HG03196 (cell line): ENCODE measurements around the gene ALPL.
A peak's percentile ranks its signal among the peaks of the same experiment; 100 is the strongest.
"Not testable (repeated sequence)": the region's sequence is repeated elsewhere in the genome, so short reads cannot be mapped to it uniquely, and the experiment has no call there.

ENCODE experiments used
- ATAC-seq: cut with Tn5 transposase; IDR thresholded peaks from one replicate; pipeline ENCODE4 v1.9.1; 2021; ENCODE audit not compliant: unreplicated experiment

ALPL gene

DNA sequence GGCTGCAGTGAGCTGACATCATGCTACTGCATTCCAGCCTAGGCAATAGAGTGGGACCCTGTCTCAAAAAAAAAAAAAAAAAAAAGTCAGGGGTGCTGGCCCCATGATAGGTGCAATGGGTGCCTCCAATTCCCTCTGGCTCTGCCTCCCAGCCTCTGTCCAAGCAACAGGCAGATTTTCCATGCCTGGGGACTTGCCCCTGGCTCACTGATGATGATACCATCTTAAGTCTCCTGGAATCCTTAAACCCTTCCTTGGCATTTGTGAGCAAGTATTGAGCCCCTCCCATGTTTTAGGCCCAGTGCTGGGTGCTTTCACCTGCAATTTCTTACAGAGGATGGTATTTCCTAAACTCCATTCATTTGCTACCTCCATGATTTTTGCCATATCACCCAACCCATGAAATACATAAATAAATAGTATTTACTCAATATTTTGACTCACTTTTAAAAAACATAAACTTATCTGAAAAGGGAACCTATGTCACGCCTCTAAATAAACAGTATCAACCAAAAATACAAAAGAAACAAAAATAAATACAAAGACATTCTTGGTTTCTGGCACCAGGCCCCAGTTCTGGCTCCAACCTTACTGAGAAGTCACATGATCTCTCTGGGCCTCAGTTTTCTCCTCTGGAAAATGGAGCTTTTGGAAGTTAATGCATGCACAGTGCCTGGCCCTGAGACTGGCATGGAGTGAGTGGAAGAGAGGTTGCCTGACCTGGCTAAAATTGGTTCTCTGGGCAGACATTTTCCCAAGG lies 1.5 kb upstream of the ALPL start:
- ATAC-seq = no peak

DNA sequence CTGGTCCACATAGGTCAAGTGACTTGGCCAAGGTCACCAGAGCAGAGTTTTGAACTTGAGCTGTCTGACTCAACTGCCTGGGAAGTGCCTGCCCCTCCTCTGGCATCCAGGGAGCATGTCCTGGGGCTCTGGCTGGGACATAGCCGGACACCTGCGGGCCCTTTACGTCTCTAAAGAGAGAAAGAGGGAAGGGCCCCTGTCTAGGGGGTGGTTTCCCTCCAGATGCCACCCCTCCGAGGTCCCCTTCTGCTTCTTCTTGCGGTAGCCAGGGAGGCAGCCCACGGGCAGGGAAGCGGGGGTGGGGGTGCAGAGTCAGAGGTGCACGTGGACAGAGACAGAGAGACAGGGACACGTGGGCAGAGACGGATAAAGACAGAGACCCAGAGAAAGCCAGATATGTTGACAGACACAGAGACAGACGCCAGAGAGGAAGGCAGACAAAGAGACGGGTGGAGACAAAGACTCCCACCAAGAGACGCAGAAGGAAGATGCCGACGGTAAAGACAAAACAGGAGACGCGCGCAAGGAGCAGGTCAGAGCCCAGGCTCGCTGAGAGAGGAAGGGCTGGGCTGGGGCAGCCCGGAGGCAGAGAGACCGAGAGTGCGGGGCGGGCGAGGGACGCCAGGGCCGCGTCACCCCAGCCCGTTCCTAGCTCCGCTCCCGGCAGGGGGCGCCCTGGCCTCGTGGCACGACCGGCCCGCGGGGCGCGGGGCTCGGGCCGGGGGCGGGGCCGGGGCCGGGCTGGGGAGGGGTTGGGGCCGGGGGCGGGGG lies 458 bp upstream of the ALPL start:
- ATAC-seq = no peak

DNA sequence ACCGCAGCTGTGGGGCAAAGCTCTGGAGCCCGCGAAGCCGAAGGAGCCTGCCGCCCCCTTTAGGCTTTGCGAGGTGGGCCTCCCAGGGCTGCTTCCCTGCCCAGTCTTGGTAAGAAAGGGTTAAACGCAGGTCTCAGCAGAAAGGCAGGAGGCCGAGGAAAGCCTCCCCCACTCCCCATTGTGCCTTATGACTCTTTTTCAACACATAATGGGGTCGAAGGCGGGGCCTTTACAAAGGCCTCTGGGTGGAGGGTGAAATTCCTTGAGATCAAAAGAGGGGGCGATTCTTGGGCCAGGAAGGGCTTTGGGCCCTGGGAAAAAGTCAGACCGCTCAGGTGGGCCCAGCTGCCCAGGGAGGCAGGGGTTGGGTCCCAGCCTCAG lies 880 bp downstream of the ALPL start:
- no peak for ATAC-seq

DNA sequence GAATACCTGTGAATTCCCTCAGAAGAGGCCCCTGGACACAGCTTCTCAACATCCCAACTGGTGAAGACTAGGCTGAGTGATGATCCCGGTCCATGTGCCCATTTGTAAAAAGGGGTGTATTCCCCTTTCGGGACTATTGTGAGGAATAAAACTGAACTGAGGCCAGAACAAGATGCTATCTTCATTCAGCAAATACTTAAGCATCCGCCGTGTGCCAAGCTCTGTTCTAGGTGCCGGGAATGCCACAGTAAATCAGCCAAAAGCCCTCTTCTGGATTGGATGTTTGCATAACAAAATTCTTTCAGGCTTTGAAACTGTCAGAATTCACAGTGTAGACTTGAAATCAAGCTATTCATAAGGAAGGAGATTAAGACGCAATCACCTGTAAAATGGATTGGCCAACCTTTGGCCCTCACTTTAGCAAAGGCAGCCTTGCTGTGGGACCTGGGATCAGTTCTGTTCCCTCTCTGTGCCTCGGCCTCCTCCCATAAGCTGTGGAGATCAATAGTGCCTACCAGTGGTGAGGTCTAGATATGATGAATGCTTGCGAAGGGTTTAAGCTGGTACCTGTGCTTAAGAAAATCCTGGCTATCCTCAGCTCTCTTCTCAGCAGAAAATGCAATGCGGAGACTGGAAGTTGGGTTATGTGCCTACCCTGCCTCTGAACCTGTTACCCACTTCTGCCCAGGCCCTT lies 1.8 kb downstream of the ALPL start:
- no peak for ATAC-seq

DNA sequence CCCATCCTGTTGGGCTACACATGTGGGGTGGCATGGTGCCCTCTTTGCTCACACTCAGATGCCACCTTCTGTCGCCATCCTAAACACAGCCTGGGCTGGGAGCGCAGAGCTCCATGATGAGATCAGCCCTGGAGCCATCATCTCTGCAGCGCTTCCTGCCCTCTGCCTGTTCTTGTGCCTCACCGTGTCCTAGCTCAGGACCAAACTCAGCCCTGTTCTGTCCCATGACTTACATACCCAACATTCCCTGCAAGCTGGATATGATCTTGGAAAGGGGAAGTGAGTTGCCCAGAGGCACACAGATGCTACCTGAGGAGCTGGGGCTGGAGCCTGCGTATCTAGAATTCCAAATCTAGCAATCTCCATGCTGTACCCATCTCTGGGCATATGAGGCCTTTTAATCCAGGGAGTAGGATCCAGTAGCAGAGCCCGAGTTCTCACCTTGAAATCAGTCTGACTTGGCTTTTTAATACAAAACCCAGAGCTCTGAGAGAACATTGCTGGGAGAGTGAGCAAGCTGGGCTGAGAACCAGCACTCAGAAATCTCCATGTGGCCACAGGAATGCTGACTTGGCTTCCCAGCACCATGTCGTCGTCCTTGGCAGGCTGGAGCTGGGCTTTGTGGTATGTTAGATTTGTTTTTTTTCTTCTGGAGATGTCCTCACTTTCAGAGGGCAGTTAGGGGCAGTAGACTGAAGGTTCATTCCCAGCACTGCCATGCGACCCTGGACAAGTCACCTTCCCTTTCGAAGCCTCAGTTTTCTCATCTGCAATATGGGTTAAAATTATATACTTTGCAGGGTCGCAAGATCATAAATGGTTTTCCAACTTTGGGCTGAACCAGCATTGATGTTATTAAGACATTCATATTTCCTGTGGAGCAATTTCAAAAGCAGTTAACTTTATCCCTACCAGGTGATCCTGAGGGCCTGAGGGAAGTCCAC lies 2.6 kb downstream of the ALPL start:
- ATAC-seq = no peak

DNA sequence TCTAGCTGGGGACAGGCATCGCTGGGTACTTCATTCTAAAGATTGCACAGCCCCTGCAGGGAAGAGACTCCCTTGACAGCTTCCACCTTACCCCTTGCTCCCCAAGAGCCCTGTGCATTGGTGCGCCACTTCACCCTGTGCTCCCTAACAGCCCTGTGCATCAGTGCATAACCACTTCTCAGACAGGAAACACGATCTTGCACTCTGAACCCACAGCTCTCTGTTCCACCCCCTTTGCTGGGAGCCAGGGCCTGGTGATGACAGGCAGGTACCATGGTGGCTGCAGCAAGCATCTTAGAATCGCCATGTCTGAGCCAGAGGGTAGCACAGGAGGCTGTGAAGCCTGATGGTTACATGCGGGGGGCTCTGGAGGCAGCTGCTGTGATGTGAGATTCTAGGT lies 5.0 kb downstream of the ALPL start:
- peak; percentile 73 for ATAC-seq

DNA sequence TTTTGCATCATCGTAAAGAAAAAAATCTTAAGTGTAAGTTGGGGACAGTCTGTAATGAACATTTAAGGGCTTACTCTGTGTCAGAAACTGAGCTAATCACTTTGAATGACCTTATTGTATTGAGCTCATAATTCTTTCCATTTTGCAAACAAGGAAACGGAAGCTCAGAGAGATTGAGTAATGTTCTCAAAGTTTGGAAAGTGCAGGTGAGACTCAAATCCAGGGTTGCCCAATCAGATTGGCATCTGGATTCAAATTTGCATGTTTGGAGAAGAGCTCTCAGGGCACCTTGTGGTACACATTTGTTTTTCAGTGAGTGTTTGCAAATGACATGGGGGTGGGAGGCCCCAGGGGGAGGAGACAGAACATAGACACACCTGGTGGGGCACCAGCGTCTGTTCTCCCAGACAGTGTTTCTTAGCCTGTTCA lies 8.0 kb downstream of the ALPL start:
- ATAC-seq = no peak

DNA sequence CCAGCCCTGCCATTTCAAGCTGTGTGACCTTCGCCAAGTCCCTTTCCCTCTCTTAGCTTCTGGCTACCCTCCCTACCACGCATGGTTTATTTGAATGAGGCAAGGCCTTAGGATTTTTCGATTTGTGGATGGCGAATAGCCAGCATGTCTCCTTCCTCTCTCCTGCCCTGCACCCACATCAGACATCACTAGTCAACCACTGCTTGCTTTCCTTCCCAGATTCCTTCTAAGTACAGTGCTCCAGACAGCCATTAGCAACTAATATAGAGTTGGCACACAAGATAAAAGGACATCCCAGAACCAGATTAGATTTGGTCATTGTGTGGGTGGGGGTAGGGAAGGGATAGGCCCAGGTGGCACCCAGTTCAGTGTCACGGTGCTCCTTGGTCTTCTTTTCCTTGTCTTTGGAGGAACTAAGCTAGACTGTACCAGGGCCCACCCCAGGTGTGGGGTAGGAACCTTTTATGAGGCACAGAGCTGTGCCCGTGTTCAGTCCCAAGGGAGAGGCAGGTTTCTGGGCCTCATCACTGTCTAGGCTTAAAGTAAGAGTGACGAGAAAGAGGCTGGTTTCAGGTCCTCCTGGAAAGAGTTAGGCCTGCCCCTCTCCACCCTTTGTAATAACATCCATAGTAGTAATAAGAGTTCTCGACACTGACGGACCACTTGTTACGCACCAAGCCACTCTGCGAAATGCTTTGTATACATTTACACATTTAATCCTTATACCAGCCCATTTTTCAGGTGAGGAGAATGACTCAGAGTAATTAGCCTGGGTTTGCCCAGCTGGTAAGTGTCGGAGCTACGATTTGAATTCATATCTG lies 8.6 kb downstream of the ALPL start:
- ATAC-seq = no peak

DNA sequence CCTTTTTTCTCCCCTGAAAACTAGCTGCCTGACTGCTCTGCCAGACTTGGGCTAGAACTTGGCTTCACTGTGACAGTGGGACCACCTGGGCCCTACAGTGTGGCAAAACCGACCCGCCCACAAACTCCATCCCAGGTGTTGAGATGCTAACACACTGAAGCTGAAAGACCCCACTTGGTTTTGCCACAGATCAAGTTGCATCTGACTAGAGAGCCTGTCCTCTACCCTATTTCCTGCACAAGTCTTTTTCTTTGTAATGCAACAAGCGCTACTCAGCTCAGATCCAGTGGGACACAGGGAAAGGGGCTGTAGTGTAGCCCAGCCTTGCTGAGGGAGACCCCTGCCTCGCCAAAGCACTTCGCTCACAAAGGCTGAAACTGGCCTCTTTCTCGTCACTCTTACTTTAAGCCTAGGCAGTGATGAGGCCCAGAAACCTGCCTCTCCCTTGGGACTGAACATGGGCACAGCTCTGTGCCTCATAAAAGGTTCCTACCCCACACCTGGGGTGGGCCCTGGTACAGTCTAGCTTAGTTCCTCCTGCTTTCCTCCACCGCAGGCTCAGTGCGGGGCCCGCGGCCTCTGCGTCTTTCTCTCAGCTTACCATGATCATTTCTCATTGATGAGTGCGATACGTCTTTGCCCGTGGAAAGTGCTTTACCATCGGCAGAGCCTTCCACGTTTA lies 9.7 kb downstream of the ALPL start:
- no peak for ATAC-seq

DNA sequence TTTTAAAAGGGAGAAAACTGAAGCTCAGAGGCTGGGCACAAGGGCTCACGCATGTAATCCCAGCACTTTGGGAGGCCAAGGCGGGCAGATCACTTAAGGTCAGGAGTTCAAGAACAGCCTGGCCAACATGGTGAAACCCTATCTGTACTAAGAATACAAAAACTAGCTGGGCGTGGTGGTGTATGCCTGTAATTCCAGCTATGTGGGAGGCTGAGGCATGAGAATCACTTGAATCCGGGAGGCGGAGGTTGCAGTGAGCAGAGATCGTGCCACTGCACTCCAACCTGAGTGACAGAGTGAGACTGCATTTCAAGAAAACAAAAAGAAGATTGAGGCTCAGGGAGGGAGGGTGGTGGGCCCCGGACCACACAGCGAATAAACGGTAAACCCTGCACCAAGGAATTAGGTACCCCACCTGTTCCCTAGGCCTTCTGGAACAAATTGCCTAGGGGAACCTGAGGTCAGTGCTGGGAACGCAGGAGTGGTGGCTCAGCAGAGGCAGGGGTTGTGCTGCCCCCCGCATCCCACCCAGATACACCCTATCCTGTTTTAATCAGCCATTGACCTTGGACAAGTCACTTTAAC lies 10.4 kb downstream of the ALPL start:
- ATAC-seq = not testable (repeated sequence)

DNA sequence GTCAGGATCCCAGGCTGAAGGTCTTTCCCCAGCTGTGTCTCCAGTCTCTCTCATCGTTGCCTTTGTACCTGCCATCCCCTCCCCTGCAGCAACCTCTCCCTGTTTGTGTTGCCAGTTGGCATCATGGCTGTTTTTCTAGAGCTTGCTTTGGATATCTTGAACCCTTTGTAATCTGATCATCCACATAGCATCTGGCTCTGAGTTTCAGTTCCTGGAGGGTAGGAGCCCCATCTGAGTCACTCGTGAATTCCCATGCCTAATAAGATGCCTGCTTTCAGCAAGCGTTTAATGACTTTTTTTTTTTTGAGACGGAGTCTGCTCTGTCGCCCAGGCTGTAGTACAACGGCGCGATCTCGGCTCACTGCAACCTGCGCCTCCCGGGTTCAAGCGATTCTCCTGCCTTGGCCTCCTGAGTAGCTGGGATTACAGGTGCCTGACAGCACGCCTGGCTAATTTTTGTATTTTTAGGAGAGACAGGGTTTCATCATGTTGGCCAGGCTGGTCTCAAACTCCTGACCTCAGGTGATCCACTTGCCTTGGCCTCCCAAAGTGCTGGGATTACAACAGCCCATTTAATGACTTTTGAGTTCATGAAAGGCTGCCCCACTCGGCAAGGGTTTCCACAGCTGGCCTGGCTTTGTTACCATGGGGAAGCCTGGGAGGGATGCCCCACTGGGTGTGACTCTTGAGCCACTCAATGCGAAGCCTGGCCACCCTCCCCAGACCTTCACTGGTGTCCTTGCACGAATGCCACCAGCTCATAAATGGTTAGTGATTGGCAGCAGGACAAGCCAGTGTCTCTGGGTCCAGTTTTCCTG lies 11.9 kb downstream of the ALPL start:
- ATAC-seq = no peak

DNA sequence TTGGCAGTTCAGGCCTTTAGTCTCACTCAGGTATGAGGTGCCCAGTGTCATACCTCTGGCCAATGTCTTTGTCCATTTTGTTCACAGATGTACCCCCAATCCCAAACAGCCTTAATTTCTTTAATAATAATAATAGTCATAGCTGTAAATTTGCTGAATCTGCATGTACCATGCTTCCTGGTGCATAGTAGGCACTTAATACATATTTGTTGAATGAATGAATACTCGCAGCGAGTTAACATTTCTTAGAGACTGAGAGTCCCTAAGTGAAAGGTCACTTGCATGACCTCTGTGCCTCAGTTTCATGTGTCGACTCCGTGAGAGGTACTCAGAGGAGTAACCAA lies 12.5 kb downstream of the ALPL start:
- ATAC-seq = no peak

DNA sequence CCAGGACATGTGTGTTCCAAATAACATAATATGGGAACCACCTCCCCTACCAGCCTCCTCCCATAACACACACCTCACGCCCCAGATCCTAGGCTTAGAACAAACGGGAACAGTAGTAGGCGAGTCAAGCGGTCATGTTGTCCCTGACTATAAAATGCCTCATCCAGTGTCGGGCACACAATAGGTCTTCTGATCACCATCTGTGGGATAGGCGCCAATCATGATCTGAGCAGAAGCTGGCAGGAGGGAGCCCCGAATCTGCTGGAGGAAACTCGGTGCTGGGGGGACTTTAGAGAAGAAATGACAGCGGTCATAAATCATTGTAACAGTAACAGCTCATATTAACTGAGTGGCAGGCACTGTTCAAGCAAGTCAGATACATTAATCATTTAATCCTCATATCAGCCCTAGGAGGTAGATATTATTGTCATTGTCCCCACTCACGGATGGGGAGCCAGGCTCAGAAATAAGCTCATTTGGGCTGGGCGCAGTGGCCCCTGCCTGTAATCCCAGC lies 13.4 kb downstream of the ALPL start:
- no peak for ATAC-seq

DNA sequence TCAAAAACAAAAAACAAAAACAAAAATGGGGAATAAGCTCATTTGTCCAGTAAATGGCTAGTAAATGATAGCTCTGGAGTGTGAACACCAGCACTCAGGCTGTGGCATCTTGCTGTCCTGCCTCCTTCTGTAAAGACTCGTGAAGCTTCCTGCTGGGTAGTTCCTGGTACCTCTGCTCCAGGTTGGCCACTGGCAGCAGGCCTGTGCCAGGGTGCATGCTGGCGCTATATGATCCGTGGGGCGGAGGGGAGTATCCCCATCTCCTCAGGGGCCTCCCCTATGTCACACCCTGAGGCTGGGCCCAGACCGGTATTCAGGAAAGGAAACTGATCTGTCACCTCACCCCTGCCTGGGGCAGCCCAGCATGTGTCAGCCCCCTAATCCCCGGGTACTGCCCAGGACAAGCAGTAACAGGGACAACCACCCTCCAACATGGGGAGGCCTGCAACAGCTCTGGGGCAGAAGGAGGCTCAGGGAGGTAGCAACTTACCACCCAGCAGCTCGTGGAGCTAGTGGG lies 14.1 kb downstream of the ALPL start:
- no peak for ATAC-seq

DNA sequence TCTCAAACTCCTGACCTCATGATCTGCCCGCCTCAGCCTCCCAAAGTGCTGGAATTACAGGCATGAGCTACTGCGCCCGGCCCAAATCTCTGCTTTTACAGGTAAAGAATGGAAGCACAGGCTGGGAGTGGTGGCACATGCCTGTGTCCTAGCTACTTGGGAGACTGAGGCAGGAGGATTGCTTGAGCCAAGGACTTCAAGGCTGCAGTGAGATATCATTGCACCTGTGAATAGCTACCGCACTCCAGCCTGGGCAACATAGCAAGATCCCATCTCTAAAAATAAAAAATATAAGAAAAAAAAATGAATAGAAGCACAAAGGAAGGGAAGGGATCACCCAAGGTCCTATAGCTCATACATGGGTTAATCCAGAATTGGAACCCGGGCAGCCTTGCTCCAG lies 15.0 kb downstream of the ALPL start:
- ATAC-seq = no peak

DNA sequence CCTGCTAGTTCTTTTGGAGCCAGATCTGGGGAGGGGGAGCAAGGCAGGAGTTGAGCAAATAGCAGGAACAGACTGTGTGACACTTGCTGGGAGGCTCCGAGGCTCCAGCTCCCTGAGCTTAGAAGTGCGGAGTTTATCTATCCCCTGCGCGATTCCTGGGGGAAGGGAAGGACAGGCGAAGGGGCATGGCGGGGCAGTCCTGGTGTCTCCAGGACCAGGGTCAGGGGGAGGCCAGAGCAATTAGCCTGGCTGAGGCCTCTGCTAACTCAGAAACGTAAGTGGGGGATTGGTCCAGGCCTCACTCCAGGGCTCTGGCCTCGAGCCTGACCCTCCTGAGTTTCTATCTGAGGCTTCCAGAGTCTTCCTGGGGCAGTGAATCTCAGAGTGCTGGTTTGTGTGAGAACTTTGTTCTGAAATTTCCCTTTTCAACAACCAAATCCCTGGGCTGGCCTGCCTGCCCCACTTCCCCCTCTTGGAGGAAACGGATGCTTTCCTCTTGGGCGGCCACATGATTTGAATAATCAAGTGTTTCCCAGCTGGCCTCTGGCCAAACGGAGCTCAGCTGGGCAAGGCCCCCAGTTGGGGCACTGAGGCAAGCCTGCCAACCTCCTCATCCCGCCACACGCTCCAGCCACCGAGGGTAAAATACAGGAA lies 15.6 kb downstream of the ALPL start:
- no peak for ATAC-seq

DNA sequence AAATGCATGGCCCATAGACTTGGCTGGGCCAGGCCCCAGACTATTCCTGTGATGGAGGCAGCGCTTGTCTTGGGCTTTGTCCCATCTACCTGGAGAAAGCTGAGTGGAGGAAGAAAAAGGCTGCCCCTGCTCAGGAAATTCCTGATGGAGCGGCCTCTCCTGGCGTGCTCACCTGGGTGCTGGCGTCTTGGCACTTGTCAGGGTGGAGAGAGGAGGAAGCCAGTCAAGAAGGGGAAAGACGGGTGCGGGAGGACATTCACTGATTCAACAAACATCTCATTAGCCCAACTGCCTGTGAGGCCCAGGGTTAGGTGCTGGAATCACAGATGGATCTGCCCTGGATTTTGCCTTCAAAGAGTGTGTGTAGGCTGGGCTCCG lies 16.1 kb downstream of the ALPL start:
- no peak for ATAC-seq
